NCI-H748 (cell line): Measurements from ENCODE around the gene PERM1.
"Not testable (repeated sequence)": the region's sequence is repeated elsewhere in the genome, so short reads cannot be mapped to it uniquely, and the experiment has no call there.

Source experiments
- DNase-seq: peaks from one replicate; lab custom pipeline; 2025; ENCODE audit not compliant: unreplicated experiment; lab: John Stamatoyannopoulos, UW

Gene PERM1

GRCh38 chr1:997993-998744 lies 16.3 kb upstream of the PERM1 start:
- peak; percentile 43 for DNase-seq

- DNase-seq: no peak
Measured at GRCh38 chr1:997713-997992, 15.8 kb upstream of the PERM1 start.

DNA sequence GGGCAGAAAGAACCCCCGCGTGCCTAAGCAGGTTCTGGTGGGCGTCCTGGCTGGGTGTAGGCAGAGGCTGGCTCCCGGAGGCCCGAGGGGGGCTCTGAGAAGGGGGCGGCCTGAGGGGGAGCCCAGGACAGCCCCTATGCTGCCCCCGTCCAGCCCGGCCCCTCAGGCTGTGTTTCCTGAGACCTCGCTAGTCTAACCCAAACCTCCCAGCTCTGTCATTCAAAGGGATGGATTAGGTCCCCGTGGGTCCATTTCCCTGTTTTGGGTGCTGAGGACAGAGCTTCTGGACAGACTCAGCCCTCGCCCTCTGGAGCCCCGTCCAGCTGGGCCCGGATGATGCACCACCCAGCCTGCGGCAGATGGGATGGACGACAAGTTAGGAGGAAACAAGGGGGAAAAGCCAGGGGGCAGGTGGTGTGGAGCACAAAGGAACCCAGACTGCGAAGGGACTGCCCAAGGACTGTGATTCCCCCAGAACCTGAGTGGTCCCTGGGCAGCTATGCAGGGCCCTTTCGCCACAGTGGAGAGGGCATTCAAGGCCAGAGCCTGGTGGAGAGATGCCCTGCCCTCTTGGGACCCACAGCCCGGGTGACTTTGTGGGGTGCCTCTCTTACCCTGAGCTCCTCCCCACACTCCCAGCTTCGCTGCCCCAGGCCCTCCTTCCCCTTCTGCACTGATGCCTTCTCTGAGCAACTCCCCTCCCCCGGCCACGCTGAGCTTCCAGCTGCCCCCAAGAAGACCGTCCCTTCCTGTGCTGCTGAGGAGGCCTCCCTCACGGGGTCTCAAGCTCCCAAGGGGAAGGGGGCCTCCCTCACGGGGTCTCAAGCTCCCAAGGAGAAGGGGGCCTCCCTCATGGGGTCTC lies 15.2 kb upstream of the PERM1 start:
- DNase-seq: no peak

DNA sequence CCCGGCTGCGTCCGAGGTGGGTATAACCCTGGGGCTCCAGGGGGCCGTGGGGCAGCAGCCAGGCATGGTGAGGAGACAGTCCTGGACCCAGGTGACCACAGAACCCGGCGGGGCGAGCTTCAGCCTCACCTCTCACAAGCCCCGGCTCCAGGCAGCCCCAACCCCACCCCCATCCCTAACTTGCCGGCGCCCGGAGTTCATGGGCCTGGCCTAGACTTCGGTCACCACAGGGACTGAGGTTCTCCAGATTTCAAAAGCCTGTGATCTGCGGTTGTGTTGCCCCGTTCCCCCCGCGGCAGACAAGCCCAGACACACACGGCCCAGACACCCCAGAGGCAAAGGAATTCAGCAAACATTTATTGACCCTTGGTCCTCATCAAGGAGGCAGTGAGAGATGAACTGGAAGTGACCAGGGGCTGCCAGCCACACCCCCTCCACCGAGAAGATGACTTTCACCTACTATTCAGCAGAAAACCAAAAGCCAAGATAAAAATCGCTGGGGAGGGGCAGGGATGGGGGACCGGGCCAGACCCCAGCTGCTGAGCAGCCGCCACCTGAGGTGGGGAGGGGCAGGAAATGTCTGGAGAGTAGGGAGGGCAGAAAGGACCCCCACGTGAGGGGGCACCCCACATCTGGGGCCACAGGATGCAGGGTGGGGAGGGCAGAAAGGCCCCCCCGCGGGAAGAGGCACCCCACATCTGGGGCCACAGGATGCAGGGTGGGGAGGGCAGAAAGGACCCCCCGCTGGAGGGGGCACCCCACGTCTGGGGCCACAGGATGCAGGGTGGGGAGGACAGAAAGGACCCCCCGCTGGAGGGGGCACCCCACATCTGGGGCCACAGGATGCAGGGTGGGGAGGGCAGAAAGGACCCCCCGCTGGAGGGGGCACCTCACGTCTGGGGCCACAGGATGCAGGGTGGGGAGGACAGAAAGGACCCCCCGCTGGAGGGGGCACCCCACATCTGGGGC lies 14.1 kb upstream of the PERM1 start:
- DNase-seq: no peak

DNA sequence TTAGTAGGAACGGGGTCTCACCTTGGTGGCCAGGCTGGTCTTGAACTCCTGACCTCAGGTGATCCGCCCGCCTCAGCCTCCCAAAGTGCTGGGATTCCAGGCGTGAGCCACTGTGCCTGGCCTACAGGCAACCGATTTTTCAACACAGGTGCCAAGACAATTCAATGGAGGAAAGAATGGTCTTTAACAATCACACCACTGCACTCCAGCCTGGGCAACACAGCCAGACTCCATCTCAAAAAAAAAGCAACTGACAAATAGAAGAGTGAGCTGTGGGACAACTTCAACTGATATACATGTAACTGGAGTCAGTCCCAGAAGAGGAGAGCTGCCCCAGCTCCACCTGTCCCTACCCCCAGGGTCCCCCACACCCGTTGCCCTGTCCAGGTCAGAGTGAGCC lies 12.7 kb upstream of the PERM1 start:
- DNase-seq: not testable (repeated sequence)

DNA sequence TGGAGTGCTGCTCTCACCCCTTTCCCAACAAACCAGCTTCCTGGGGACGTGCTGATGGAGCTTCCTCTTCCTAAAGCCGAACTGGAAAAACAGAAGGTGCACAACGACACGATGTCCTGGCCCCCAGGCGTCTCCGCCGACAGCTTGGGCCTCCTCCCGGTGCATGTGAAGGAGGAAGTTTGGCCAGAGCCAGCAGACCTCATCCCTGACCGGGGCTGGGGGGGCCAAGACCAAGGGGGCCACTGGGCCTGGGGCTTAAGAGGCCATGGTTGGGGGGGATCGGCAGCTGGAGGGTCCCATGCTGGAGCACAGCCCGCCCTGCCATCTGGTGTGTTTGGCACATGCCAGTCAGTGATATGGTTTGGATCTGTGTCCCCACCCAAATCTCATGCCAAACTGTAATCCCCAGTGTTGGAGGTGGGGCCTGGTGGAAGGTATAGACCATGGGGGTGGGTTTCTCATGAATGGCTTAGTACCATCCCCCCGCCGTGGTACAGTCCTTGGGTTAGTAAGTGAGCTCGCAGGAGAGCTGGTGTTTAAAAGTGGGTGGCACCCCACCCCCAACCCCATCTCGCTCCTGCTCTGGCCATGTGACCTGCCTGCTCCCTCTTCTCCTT lies 11.6 kb upstream of the PERM1 start:
- DNase-seq: no peak

DNA sequence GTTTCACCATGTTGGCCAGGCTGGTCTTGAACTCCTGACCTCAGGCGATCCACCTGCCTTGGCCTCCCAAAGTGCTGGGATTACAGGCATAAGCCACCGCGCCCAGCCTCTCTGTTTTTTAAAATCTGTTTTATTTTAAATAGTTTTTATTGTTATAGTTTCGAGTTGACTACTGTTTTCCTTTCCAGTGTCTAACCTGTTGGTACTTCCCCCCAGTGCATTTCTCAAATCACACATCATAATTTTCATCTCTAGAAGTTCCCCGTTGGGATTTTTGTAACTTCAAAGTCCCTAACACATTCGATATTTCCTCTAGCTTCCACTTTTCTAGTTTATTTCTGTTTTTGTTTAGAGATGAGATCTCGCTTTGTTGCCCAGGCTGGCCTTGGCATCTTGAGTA lies 10.5 kb upstream of the PERM1 start:
- no peak for DNase-seq

DNA sequence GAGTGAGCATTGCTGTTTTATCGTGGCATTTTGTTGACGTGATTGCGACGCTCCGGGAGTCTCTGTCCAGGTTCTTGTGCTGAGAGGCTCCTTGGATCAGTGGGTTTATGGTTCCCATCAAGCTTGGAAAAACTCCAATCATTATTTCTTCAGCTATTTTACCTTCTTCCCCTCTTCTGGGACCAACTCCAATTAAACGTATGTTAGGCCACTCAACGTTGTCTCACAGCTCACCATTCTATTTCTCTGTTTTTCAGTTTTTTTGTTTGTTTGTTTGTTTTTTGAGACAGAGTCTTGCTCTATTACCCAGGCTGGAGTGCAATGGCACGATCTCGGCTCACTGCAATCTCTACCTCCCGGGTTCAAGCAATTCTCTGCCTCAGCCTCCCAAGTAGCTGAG lies 10.0 kb upstream of the PERM1 start:
- DNase-seq: no peak

- not testable (repeated sequence) for DNase-seq
Measured at GRCh38 chr1:991275-991674, 9.4 kb upstream of the PERM1 start.

GRCh38 chr1:988061-988460 lies 6.2 kb upstream of the PERM1 start:
- DNase-seq: not testable (repeated sequence)

- DNase-seq: no peak
Measured at GRCh38 chr1:985126-985525, 3.2 kb upstream of the PERM1 start.

DNA sequence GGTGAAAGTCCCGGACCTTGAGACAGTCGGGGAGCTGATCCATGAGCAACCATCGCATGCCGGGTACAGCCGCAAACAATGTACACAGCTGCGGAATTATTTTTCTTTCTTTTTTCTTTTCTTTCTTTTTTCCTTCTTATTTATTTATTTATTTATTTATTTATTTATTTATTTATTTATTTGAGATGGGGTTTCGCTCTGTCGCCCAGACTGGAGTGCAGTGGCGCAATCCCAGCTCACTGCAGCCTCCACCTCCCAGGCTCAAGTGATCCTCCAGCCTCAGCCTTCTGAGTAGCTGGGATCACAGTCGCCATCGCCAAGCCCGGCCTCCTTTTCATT lies 2.6 kb upstream of the PERM1 start:
- DNase-seq: no peak

DNA sequence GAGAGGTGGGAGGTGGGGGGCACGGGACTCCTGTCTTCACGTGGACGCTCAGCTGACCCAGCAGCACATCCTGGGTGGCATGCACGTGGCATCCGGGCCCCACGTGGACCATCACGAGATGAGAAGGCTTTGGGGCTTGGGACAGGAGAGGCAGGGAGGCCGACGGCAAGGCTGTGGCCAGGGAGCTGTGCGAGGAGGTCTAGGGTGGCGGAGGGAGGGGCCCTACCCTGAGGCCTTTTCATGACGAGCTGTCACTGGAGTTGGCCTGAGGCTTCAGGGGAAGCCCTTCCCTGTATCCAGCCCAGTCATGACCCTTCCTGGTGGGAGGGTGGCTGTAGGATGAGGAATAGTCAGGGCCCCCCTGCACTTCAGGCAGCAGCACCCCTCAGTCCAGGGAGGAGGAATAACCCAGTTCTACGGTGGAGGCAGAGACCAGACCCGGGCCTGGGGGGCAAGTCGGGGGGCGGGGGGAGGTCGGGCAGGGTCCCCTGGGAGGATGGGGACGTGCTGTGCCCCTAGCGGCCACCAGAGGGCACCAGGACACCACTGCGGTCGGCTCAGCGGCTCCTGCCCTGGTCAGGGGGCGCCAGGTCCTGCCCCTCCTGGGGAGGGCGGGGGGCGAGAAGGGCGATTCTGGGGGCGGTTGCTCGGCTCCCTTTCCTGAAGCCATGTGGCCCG lies 2.0 kb upstream of the PERM1 start:
- DNase-seq: peak; percentile 13

GRCh38 chr1:982765-983436 lies 1.0 kb upstream of the PERM1 start:
- DNase-seq: no peak

GRCh38 chr1:981491-981954 lies 370 bp downstream of the PERM1 start:
- DNase-seq: no peak

- DNase-seq: no peak
Measured at GRCh38 chr1:980602-981395, 1.1 kb downstream of the PERM1 start.

DNA sequence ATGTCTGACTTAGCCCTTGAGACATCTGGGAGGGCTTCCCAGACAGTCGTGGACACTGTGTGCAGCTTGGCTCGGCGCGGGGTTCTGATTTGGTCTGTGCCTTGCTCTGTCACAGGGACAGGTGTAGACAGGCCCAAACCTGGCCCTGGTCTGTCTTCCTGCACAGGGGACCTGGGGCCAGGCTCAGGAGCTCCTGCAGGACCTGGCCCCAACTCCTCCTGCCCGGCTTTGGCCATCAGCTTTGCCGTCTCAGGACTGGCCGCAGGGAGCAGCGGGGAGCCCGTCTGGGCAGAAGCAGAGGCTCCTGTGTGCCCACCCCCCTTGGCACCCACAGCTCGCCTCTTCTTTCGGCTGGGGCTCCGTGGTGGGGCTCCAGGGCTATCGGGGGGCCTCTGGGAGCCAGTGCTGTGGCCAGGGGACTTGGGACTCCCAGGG lies 1.7 kb downstream of the PERM1 start:
- no peak for DNase-seq

DNA sequence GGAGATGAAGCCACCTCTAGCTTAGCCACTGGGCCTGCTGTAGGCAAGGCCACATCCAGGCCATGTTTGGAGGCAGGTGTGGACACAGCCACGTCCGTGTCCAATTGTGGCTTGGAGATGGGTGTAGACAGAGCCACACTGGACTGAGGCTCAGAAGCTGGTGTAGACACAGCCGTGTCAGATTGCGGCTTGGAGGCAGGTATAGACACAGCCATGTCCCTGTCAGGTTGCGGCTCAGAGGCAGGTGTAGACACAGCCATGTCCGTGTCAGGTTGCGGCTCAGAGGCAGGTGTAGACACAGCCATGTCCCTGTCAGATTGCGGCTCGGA lies 2.2 kb downstream of the PERM1 start:
- peak; percentile 14 for DNase-seq
